Endothelial cell of umbilical vein (primary cell): ENCODE data around the gene CDK2. TPM values are rescaled to one million over a fixed set of nuclear protein-coding genes. Genes with fewer than 3 reads are reported as not detected.
A peak's percentile ranks its signal among the peaks of the same experiment; 100 is the strongest.

Experiments used
- BruUV-seq: library from RNA; stranded (reverse); fragments of 400-500 nt; replicated peaks from 2 replicates; lab custom pipeline; 2021; lab: Mats Ljungman, UMichigan
- CTCF ChIA-PET: fragments of 300-600, 350-600 bp; sonication (Branson Sonifier 250); formaldehyde crosslinking; loops from one replicate; lab custom pipeline; 2021; ENCODE audit warnings: antibody characterized with exemption, inconsistent platforms; lab: Charles Lee
- POLR2A ChIA-PET: fragments of 300-600, 350-600 bp; sonication (Branson Sonifier 250); formaldehyde crosslinking; loops from one replicate; lab custom pipeline; 2021; ENCODE audit warnings: antibody characterized with exemption, inconsistent platforms; lab: Charles Lee
- DNase-seq: peaks from one replicate; pipeline ENCODE4 v3.0.0-alpha.2; 2011; ENCODE audit warnings: low read depth, low spot score
- FAIRE-seq: peaks from 2 replicates; lab custom pipeline; 2011; peaks lifted over from hg19 to GRCh38; lab: Jason Lieb, UNC
- H2AFZ ChIP-seq: 2 replicates; pipeline ENCODE4 v1.6.0; 2012; ENCODE audit warnings: low read depth, low read length, control low read depth, inconsistent platforms
- H3K27ac ChIP-seq: 2 replicates; pipeline ENCODE4 v1.5.1; 2011; ENCODE audit warnings: low read depth, mild to moderate bottlenecking, control low read depth, low read length, moderate library complexity; ENCODE audit not compliant: insufficient read depth
- H3K27me3 ChIP-seq, 2 experiments: 2 replicates each; pipeline versions ENCODE4 v1.6.0 to v1.6.1; 2011; ENCODE audit warnings: low read length in 2 of 2, mixed read lengths in 1 of 2; ENCODE audit not compliant: control insufficient read depth in 2 of 2, insufficient read depth in 2 of 2
- H3K36me3 ChIP-seq, 2 experiments: 2 replicates in 1 of 2; 3 replicates in 1 of 2; pipeline ENCODE4 v1.5.1; 2011; ENCODE audit warnings: low read length in 2 of 2, mild to moderate bottlenecking in 1 of 2, moderate library complexity in 1 of 2; ENCODE audit not compliant: control insufficient read depth in 2 of 2, insufficient read depth in 2 of 2; ENCODE audit errors: extremely low read depth in 1 of 2
- H3K4me1 ChIP-seq: 3 replicates; pipeline ENCODE4 v1.5.1; 2011; ENCODE audit warnings: mild to moderate bottlenecking, low read length; ENCODE audit not compliant: control insufficient read depth, insufficient read depth; ENCODE audit errors: extremely low read depth
- H3K4me2 ChIP-seq: 2 replicates; pipeline ENCODE4 v1.6.1; 2011; ENCODE audit warnings: low read length, control low read depth, mixed read lengths; ENCODE audit not compliant: insufficient read depth
- H3K4me3 ChIP-seq, 3 experiments: fragments of 200-600 bp in 1 of 3; sonication (generic), shearing (Covaris generic) in 1 of 3; replicated peaks in 1 of 3; 2 replicates each; pipeline ENCODE4 v1.5.1; 2011 to 2016; ENCODE audit warnings: control low read depth in 3 of 3, low read length in 3 of 3, mild to moderate bottlenecking in 2 of 3, inconsistent platforms in 1 of 3, low read depth in 1 of 3, moderate library complexity in 1 of 3; ENCODE audit not compliant: insufficient read depth in 1 of 3
- H3K79me2 ChIP-seq: 2 replicates; pipeline ENCODE4 v1.6.0; 2012; ENCODE audit warnings: low read length, inconsistent platforms; ENCODE audit not compliant: control insufficient read depth, insufficient read depth
- H3K9ac ChIP-seq: replicated peaks from 2 replicates; pipeline ENCODE3; 2011; ENCODE audit warnings: low read length, control low read depth; ENCODE audit not compliant: insufficient read depth; ENCODE audit errors: extremely low read depth
- H3K9me1 ChIP-seq: replicated peaks from 3 replicates; pipeline ENCODE4 v1.6.0; 2011; ENCODE audit warnings: mild to moderate bottlenecking, low read length; ENCODE audit not compliant: control insufficient read depth, insufficient read depth; ENCODE audit errors: extremely low read depth
- H3K9me3 ChIP-seq: replicated peaks from 2 replicates; pipeline ENCODE4 v1.5.1; 2012; ENCODE audit warnings: low read length, inconsistent platforms; ENCODE audit not compliant: control insufficient read depth, insufficient read depth
- H4K20me1 ChIP-seq: replicated peaks from 2 replicates; pipeline ENCODE3; 2011; ENCODE audit warnings: mild to moderate bottlenecking, low read length; ENCODE audit not compliant: control insufficient read depth, insufficient read depth; ENCODE audit errors: extremely low read depth
- EZH2 ChIP-seq: IDR thresholded peaks from 2 replicates; pipeline ENCODE4 v1.6.1; 2012; ENCODE audit warnings: borderline replicate concordance, low read depth, mild to moderate bottlenecking, moderate library complexity, low read length, inconsistent platforms; ENCODE audit not compliant: severe bottlenecking
- FOS ChIP-seq: IDR thresholded peaks from 2 replicates; pipeline ENCODE4 v1.6.1; 2011; ENCODE audit warnings: mild to moderate bottlenecking, low read length, moderate library complexity, borderline replicate concordance; ENCODE audit not compliant: insufficient read depth
- JUN ChIP-seq: IDR thresholded peaks from 2 replicates; pipeline ENCODE4 v1.6.1; 2011; ENCODE audit warnings: borderline replicate concordance, low read depth; ENCODE audit not compliant: insufficient read length, insufficient read depth
- MYC ChIP-seq: IDR thresholded peaks from one replicate; pipeline ENCODE4 v1.6.1; 2011; ENCODE audit warnings: mild to moderate bottlenecking, low read depth, low read length
- dilution Hi-C: fragments of 300-500 bp; cut with MboI; formaldehyde crosslinking; loops from one replicate; pipeline ENCODE4 v1.15.0; 2019; ENCODE audit warnings: low sequenced_read_pairs; ENCODE audit not compliant: extremely low pct_ligation_motif_present
- intact Hi-C: fragments of 100-400 bp; cut with micrococcal nuclease; formaldehyde crosslinking; loops from one replicate; pipeline ENCODE4 v1.10.0; 2022
- polyA plus RNA-seq, 4 experiments: library from polyadenylated mRNA; depleted of rRNA in 3 of 4; stranded (reverse) in 3 of 4; unstranded in 1 of 4; fragments of >200 nt; gene quantifications; 2 replicates each; pipeline versions ENCODE4 v1.2.1 to v1.2.3, GENCODE V29; 2011 to 2012; ENCODE audit warnings: missing spikeins in 1 of 4
- total RNA-seq: library from RNA; stranded (reverse); gene quantifications from 2 replicates; pipeline ENCODE4 v1.2.3, GENCODE V29; 2021
- TF ChIP-seq, protein P1 (sequence below), 2 donors: IDR thresholded peaks; 1 replicate in 1 of 2; 2 replicates in 1 of 2; pipeline ENCODE4 v1.5.1; 2011; ENCODE audit warnings: low read length in 2 of 2, mild to moderate bottlenecking in 2 of 2, moderate library complexity in 2 of 2, control low read depth in 1 of 2, inconsistent platforms in 1 of 2, low read depth in 1 of 2; ENCODE audit not compliant: insufficient read depth in 1 of 2; ENCODE audit errors: extremely low read depth in 1 of 2

Gene CDK2
- total and polyA plus RNA-seq, 2 donors (not counting 3 experiments of a cell fraction or from before 2014, with no cell fraction given), result 46.7 to 69.8 TPM

DNA sequence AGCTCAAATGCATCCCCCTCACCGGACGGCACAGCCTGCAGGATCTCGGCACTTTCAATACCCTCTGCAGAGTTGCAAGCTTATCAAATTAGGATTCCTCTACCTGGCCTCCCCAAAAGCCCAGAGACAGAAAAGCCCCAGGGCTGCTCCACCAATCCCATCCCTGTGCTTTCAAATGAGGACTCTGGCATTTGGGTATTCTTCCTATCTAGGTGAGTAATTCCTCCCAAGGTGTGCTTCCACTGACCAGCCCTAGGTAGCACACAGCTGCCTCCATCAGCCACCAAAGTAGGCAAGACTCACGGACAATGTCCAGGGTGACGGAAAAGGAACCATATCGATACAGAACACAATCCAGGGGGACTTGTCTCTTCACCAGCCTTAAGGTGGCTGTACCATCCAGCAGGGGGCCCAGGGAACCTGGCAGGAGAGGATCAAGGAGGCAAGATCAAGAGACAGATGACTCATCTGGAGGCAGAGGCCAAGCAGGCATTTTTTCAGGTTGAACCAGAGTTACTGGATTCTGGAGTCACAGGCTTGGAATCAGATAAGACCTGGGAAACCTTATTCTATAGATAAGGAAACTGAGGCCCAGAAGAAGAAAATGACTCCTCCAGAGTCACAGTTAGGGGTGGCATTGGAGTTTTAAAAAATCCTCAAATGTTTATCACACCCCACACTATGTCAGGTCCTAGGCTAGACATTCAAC lies 10.7 kb upstream of the CDK2 start:
- BruUV-seq, result no TSS peak

More for the DNA sequence above, 10.7 kb upstream of the CDK2 start:
- Histone ChIP-seq H3K4me2 (no peak overlapping the region), H3K9me3 (no peaks in the 10 kb centered on the region), H3K4me1 (no peaks in the 10 kb centered on the region), H3K79me2 (no peaks in the 10 kb centered on the region), H3K9me1 (no peaks in the 10 kb centered on the region), H3K36me3 (peaks cover 3 to 22% of the 10 kb centered on the region in 2 experiments), H4K20me1 (no peaks in the 10 kb centered on the region), H3K9ac (no peak overlapping the region), H3K27me3 (no peaks in the 10 kb centered on the region), H2AFZ (no peak overlapping the region), H3K27ac (no peak overlapping the region), H3K4me3 (no peak overlapping the region)
- DNase-seq (peak; percentile 40), FAIRE-seq (peak; percentile 82)
- intact Hi-C loops, result no loop called here
- TF ChIP-seq MYC (no peak), FOS (peak; percentile 44), JUN (peak; percentile 53), EZH2 (no peak)
- TF ChIP-seq, protein P1, sequence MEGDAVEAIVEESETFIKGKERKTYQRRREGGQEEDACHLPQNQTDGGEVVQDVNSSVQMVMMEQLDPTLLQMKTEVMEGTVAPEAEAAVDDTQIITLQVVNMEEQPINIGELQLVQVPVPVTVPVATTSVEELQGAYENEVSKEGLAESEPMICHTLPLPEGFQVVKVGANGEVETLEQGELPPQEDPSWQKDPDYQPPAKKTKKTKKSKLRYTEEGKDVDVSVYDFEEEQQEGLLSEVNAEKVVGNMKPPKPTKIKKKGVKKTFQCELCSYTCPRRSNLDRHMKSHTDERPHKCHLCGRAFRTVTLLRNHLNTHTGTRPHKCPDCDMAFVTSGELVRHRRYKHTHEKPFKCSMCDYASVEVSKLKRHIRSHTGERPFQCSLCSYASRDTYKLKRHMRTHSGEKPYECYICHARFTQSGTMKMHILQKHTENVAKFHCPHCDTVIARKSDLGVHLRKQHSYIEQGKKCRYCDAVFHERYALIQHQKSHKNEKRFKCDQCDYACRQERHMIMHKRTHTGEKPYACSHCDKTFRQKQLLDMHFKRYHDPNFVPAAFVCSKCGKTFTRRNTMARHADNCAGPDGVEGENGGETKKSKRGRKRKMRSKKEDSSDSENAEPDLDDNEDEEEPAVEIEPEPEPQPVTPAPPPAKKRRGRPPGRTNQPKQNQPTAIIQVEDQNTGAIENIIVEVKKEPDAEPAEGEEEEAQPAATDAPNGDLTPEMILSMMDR (IDR thresholded peaks at IDR 0.05; ENCODE audit: extremely low read depth in 1 of 2, insufficient read depth in 1 of 2, low read depth in 1 of 2, low read length in 2 of 2), result peak; percentile 34 to 37
- ChIA-PET POLR2A (interaction anchor here (0.6 to 1.4 kb wide), 2 partner anchors 18 to 97 kb away, joined by 3 read pairs; partner anchors contain the start of gene RAB5B), CTCF (interaction anchor here (0.6 to 3.3 kb wide), 7 partner anchors 12 to 90 kb away, joined by 3 to 11 read pairs (median 5); partner anchors contain the start of gene RAB5B)
- dilution Hi-C loops, result no loop called here
